GM12891 (cell line): Measurements from ENCODE around the gene UBE3C.

ENCODE experiments used
- DNase-seq: peaks from one replicate; pipeline ENCODE4 v3.0.0; 2011; ENCODE audit warnings: low spot score; ENCODE audit not compliant: insufficient read length
- FAIRE-seq: peaks from 2 replicates; lab custom pipeline; 2011; peaks lifted over from hg19 to GRCh38; lab: Jason Lieb, UNC
- PAX5 ChIP-seq: IDR thresholded peaks from 2 replicates; pipeline ENCODE4 v1.6.1; 2011; ENCODE audit warnings: low read length, moderate library complexity, mild to moderate bottlenecking; ENCODE audit not compliant: insufficient read depth, severe bottlenecking
- POLR2A ChIP-seq: IDR thresholded peaks from 2 replicates; pipeline ENCODE4 v1.6.1; 2011; ENCODE audit warnings: low read depth, low read length, control low read depth
- POLR2AphosphoS5 ChIP-seq: IDR thresholded peaks from 2 replicates; pipeline ENCODE4 v1.6.1; 2011; ENCODE audit warnings: low read depth, low read length, control low read depth
- POU2F2 ChIP-seq: IDR thresholded peaks from 2 replicates; pipeline ENCODE4 v1.6.1; 2011; ENCODE audit warnings: low read depth, mild to moderate bottlenecking, control low read depth, low read length, moderate library complexity
- SPI1 ChIP-seq: IDR thresholded peaks from 2 replicates; pipeline ENCODE4 v1.6.1; 2011; ENCODE audit warnings: low read depth, low read length, control low read depth
- TAF1 ChIP-seq: IDR thresholded peaks from 2 replicates; pipeline ENCODE4 v1.6.1; 2011; ENCODE audit warnings: low read depth, low read length, control low read depth

UBE3C gene

DNA sequence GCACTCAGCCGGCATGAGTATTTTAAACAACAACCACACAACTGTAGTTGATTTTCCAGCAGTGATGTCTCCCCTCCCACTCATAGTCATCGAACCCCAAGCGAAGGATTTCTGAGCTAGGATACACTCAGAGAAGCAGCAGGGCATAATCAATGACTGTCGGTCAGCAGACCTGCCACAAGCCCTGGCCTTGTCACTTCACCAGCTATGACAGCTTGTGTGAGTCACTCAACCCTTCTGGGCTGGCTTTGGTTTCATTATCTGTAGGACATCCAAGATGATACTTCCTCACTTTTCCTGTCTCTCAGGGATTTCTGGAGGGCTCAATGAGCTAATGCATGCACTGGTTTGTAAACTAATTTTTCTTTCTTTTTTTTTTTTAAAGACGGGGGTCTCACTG, 22.0 kb upstream of the UBE3C start:
- DNase-seq (no peak), FAIRE-seq (no peak)
- TF ChIP-seq SPI1 = no peak
- TF ChIP-seq POLR2AphosphoS5 = no peak
- no peak for TF ChIP-seq POLR2A
- no peak for TF ChIP-seq POU2F2
- no peak for TF ChIP-seq PAX5
- no peak for TF ChIP-seq TAF1

DNA sequence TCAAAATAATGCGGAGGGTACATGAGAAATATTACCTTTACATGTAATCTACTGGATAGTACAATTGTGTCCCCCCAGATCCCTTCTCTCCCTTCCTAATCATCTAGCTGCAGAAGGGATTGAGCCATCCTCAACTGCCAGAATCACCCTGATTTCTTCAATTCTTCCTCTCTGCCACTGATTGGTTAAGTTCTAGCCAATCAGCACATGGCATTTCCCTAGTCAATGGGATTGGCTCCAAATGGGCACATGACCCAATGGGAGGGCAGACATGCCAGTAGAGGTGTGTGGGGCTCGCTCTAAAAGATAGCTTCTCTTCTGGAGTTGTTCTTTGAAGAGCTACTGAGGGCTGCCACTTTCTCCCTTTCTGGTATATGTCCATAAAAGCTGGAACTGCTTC, 20.9 kb upstream of the UBE3C start:
- DNase-seq (no peak), FAIRE-seq (no peak)
- TF ChIP-seq PAX5 = no peak
- no peak for TF ChIP-seq SPI1
- no peak for TF ChIP-seq TAF1
- no peak for TF ChIP-seq POLR2AphosphoS5

DNA sequence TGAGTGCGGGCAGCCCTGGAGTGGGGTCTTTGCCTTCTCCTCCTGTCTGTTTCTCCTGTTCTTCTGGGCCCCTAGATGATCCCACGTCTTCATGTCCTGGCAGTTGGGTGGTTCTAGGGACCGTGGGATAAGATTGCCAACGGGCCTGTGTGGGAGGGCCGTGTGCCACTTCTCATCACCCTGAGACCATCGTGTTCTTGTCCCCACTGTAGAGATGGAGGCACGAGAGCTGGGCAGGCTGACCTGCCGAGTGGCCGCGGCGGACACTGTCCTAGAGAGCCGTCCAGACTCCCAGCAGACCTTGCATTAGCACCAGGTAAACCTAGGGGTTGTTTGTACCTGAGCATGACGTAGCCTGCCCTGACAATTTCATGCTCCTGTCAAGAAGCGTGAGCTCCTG, 18.5 kb upstream of the UBE3C start:
- no peak for DNase-seq
- no peak for TF ChIP-seq POU2F2
- TF ChIP-seq POLR2AphosphoS5 = no peak
- TF ChIP-seq TAF1 = no peak
- no peak for TF ChIP-seq POLR2A
- no peak for TF ChIP-seq PAX5
- TF ChIP-seq SPI1 = no peak
- no peak for FAIRE-seq

- FAIRE-seq = no peak
- no peak for TF ChIP-seq SPI1
- no peak for TF ChIP-seq POU2F2
- TF ChIP-seq PAX5 = no peak
- TF ChIP-seq POLR2AphosphoS5 = no peak
- TF ChIP-seq TAF1 = no peak
- TF ChIP-seq POLR2A = no peak
- DNase-seq = no peak
Measured at GRCh38 chr7:157121184-157121715, 17.5 kb upstream of the UBE3C start.

- DNase-seq = no peak
- FAIRE-seq = no peak
- TF ChIP-seq POLR2AphosphoS5 (no peak), POLR2A (no peak), SPI1 (no peak), PAX5 (no peak), POU2F2 (no peak), TAF1 (no peak)
Measured at GRCh38 chr7:157122800-157123495, 15.8 kb upstream of the UBE3C start.

DNA sequence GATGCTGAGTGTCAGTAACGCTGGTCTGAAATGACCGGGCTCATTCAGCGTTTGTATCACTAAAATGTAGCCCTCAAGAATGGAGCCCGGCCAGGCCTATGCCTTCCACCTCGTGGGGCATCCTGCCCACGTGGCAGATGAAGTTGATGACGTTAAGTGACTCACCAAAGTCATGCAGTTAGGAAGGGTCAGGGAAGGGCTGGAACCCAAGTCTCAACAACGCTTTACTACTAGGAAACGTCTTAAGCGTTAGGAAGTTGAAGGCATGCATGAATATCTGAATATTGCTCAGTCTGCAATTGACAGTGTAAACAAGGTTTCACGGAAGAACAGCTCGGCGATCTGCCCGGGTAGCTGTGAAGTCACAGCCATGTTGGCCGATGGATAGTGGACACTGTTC, 14.0 kb upstream of the UBE3C start:
- FAIRE-seq = no peak
- DNase-seq = no peak
- TF ChIP-seq POLR2A (no peak), POU2F2 (no peak), POLR2AphosphoS5 (no peak), PAX5 (no peak), TAF1 (no peak), SPI1 (no peak)

DNA sequence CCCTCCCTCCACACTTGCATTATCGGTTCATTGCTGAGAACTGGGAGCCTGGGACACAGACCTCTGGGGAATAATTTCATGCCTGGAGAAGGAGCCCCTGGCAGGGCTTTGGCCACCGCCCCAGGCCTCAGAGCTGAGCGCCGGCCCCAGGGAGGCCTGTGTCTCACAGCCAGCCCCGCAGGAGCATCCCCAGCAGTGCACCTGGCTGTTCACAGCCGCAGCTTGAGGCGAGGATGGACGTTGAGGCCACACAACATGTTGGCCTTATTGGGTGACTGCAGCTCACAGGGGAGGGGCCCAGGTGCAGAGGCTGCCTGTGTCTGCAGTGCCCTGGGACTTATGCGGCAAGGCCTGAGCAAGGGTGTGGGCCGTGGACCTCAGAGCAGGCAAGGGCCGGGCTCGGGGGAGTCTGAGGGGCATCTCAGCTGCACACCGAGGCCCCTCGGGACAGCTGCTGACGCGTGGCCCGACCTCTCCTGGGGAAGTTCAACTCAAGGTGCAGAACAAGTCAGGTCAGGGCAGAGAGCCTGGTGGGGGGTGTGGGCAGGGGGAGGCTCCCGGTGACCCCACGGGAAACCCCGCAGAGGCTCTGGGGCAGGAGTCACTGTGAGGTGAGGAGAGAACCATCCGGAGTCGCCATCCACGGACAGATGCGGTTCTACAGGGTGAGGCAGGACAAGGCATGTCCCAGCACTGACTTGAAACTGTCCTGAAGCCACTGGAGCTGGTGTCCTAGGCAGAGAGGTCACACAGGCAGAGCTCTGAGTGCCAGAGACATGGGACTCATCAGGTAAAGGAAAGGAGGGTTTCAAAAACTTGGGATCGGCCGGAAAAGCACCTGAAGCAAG, 13.1 kb upstream of the UBE3C start:
- TF ChIP-seq POU2F2 (no peak), SPI1 (no peak), TAF1 (no peak), PAX5 (no peak), POLR2A (no peak), POLR2AphosphoS5 (no peak)
- DNase-seq (no peak), FAIRE-seq (no peak)

- FAIRE-seq (no peak), DNase-seq (no peak)
- no peak for TF ChIP-seq PAX5
- no peak for TF ChIP-seq POU2F2
- no peak for TF ChIP-seq POLR2AphosphoS5
- TF ChIP-seq TAF1 = no peak
- no peak for TF ChIP-seq SPI1
- no peak for TF ChIP-seq POLR2A
Measured at GRCh38 chr7:157126921-157127320, 11.8 kb upstream of the UBE3C start.

- TF ChIP-seq SPI1 (no peak), POU2F2 (no peak), PAX5 (no peak), POLR2A (no peak), POLR2AphosphoS5 (no peak), TAF1 (no peak)
- DNase-seq = no peak
- FAIRE-seq = no peak
Measured at GRCh38 chr7:157129200-157129599, 9.5 kb upstream of the UBE3C start.
